NCI-H1048 (cell line): ENCODE measurements around the gene MS4A4A.

ENCODE experiments used
- DNase-seq: peaks from one replicate; lab custom pipeline; 2025; lab: John Stamatoyannopoulos, UW

Gene MS4A4A

GRCh38 chr11:60347084-60347797 is 66.8 kb downstream of the MS4A4A start:
- no peak for DNase-seq

DNA sequence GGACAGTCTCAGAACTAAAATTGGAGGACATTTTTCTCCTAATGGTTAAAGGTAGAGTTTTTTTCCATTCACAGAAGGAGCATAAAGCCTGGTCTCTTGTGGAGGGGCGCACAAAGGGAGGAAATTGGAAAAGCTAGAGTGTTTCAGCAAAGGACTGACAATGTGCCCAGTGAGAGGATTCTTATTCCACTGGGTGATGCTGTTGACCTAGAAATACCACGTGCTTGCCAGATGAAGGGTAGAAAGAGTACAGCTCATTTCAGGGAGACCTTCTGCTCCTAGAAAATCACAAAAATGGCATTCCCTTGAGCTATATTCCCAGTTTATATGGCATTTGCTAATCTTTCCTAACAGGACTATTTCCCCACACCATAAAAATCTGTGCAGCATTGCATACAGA is 67.7 kb downstream of the MS4A4A start:
- no peak for DNase-seq

- no peak for DNase-seq
These were observed 69.5 kb downstream of the MS4A4A start for GRCh38 chr11:60349990-60350389.

GRCh38 chr11:60357771-60358170 is 77.3 kb downstream of the MS4A4A start:
- no peak for DNase-seq
